Parathyroid adenoma (tissue), 2 donors: Measurements from ENCODE around the gene UMPS.
"Not testable (repeated sequence)": the region's sequence is repeated elsewhere in the genome, so short reads cannot be mapped to it uniquely, and the experiment has no call there.

Experiments
- H2AFZ ChIP-seq: fragments of 300-600 bp; sonication (generic); one replicate; pipeline ENCODE4 v1.7.0; 2017; ENCODE audit warnings: antibody characterized with exemption, mild to moderate bottlenecking
- H3K27ac ChIP-seq: fragments of 300-600 bp; sonication (generic); one replicate; pipeline ENCODE4 v1.7.0; 2017
- H3K27me3 ChIP-seq: fragments of 300-600 bp; sonication (generic); one replicate; pipeline ENCODE4 v1.7.0; 2017; ENCODE audit warnings: low read length; ENCODE audit not compliant: control insufficient read depth, insufficient read depth
- H3K36me3 ChIP-seq: fragments of 300-600 bp; sonication (generic); one replicate; pipeline ENCODE4 v1.7.0; 2017; ENCODE audit warnings: low read length; ENCODE audit not compliant: control insufficient read depth, insufficient read depth
- H3K4me1 ChIP-seq: fragments of 300-600 bp; sonication (generic); one replicate; pipeline ENCODE4 v1.7.0; 2017; ENCODE audit warnings: control low read depth
- H3K4me2 ChIP-seq: fragments of 300-600 bp; sonication (generic); one replicate; pipeline ENCODE4 v1.7.0; 2017; ENCODE audit warnings: low read length
- H3K4me3 ChIP-seq: fragments of 300-600 bp; sonication (generic); one replicate; pipeline ENCODE4 v1.7.0; 2017; ENCODE audit warnings: low read depth, low read length
- H3K79me2 ChIP-seq: fragments of 300-600 bp; sonication (generic); one replicate; pipeline ENCODE4 v1.7.0; 2017; ENCODE audit warnings: control low read depth
- H3K9ac ChIP-seq: fragments of 300-600 bp; sonication (generic); one replicate; pipeline ENCODE4 v1.7.0; 2017; ENCODE audit warnings: mild to moderate bottlenecking
- H3K9me3 ChIP-seq: fragments of 300-600 bp; sonication (generic); one replicate; pipeline ENCODE4 v1.7.0; 2017; ENCODE audit warnings: low read length; ENCODE audit not compliant: control insufficient read depth
- CTCF ChIP-seq: fragments of 300-600 bp; sonication (generic); IDR thresholded peaks from one replicate; pipeline ENCODE4 v1.7.0; 2017; ENCODE audit warnings: antibody characterized with exemption, mild to moderate bottlenecking
- donor health status: primary hyperparathyroidism.

Gene UMPS

GRCh38 chr3:124780356-124780755 lies 50.1 kb downstream of the UMPS start:
- Histone ChIP-seq H3K4me3 (no peak overlapping the region), H3K9ac (no peak overlapping the region), H3K9me3 (no peaks in the 10 kb centered on the region), H3K79me2 (no peaks in the 10 kb centered on the region), H3K4me2 (no peak overlapping the region), H3K4me1 (peaks cover 59% of the 10 kb centered on the region), H3K27me3 (no peaks in the 10 kb centered on the region), H3K36me3 (no peaks in the 10 kb centered on the region), H3K27ac (peak overlapping the region; percentile 94), H2AFZ (peak overlapping the region; percentile 92)
- no peak for TF ChIP-seq CTCF

- Histone ChIP-seq H3K79me2 (no peaks in the 10 kb centered on the region), H3K9me3 (no peaks in the 10 kb centered on the region), H2AFZ (peak overlapping the region; percentile 92), H3K27me3 (no peaks in the 10 kb centered on the region), H3K4me1 (peaks cover 54% of the 10 kb centered on the region), H3K4me3 (no peak overlapping the region), H3K4me2 (no peak overlapping the region), H3K36me3 (no peaks in the 10 kb centered on the region), H3K27ac (peak overlapping the region; percentile 94), H3K9ac (no peak overlapping the region)
- no peak for TF ChIP-seq CTCF
Measured at GRCh38 chr3:124780761-124781475, 50.7 kb downstream of the UMPS start.

- no peaks in the 10 kb centered on the region for H3K9me3 ChIP-seq
- no peak overlapping the region for H3K9ac ChIP-seq
- H3K4me1 ChIP-seq: peaks cover 51% of the 10 kb centered on the region
- H2AFZ ChIP-seq: no peak overlapping the region
- no peaks in the 10 kb centered on the region for H3K27me3 ChIP-seq
- no peaks in the 10 kb centered on the region for H3K36me3 ChIP-seq
- no peaks in the 10 kb centered on the region for H3K79me2 ChIP-seq
- no peak for TF ChIP-seq CTCF
- no peak overlapping the region for H3K4me2 ChIP-seq
- H3K4me3 ChIP-seq: no peak overlapping the region
- H3K27ac ChIP-seq: peak overlapping the region; percentile 94
Measured at GRCh38 chr3:124781476-124782376, 51.5 kb downstream of the UMPS start.

GRCh38 chr3:124782377-124782712 lies 52.1 kb downstream of the UMPS start:
- not testable (repeated sequence) for H3K36me3 ChIP-seq, H2AFZ ChIP-seq, H3K9ac ChIP-seq, H3K79me2 ChIP-seq, H3K4me2 ChIP-seq, H3K9me3 ChIP-seq, H3K27me3 ChIP-seq, H3K4me3 ChIP-seq
- H3K4me1 ChIP-seq: peaks cover 53% of the 10 kb centered on the region
- peak overlapping the region; percentile 94 for H3K27ac ChIP-seq

GRCh38 chr3:124783696-124784095 lies 53.4 kb downstream of the UMPS start:
- H2AFZ ChIP-seq: peak overlapping the region; percentile 38
- no peak overlapping the region for H3K4me3 ChIP-seq
- no peak for TF ChIP-seq CTCF
- H3K4me2 ChIP-seq: no peak overlapping the region
- H3K9ac ChIP-seq: no peak overlapping the region
- peaks cover 54% of the 10 kb centered on the region for H3K4me1 ChIP-seq
- H3K9me3 ChIP-seq: no peaks in the 10 kb centered on the region
- no peaks in the 10 kb centered on the region for H3K27me3 ChIP-seq
- peak overlapping the region; percentile 48 for H3K27ac ChIP-seq
- no peaks in the 10 kb centered on the region for H3K36me3 ChIP-seq
- H3K79me2 ChIP-seq: no peaks in the 10 kb centered on the region
